ENCODE results near the gene GLYATL2.

The GLYATL2 gene

GRCh38 chr11:58837707-58838388 lies 6.7 kb downstream of the GLYATL2 start:
- TF ChIP-seq, protein P1, sequence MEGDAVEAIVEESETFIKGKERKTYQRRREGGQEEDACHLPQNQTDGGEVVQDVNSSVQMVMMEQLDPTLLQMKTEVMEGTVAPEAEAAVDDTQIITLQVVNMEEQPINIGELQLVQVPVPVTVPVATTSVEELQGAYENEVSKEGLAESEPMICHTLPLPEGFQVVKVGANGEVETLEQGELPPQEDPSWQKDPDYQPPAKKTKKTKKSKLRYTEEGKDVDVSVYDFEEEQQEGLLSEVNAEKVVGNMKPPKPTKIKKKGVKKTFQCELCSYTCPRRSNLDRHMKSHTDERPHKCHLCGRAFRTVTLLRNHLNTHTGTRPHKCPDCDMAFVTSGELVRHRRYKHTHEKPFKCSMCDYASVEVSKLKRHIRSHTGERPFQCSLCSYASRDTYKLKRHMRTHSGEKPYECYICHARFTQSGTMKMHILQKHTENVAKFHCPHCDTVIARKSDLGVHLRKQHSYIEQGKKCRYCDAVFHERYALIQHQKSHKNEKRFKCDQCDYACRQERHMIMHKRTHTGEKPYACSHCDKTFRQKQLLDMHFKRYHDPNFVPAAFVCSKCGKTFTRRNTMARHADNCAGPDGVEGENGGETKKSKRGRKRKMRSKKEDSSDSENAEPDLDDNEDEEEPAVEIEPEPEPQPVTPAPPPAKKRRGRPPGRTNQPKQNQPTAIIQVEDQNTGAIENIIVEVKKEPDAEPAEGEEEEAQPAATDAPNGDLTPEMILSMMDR (IDR thresholded peaks at IDR 0.05; ENCODE audit: low read depth, low read length) = no peak
- H3K4me3 ChIP-seq (replicated peaks in 1 of 2; ENCODE audit: low read depth in 2 of 2, low read length in 2 of 2) = no peak overlapping the region
- no peak for DNase-seq (ENCODE audit: low read depth in 2 of 2)

GRCh38 chr11:58832056-58832645 lies 12.4 kb downstream of the GLYATL2 start:
- no peak for DNase-seq (ENCODE audit: low read depth in 2 of 2)
- TF ChIP-seq, protein P1 (IDR thresholded peaks at IDR 0.05; ENCODE audit: low read depth, low read length) = no peak
- H3K4me3 ChIP-seq (replicated peaks in 1 of 2; ENCODE audit: low read depth in 2 of 2, low read length in 2 of 2) = no peak overlapping the region

- H3K4me3 ChIP-seq (replicated peaks in 1 of 2; ENCODE audit: low read depth in 2 of 2, low read length in 2 of 2) = no peak overlapping the region
- TF ChIP-seq, protein P1 (IDR thresholded peaks at IDR 0.05; ENCODE audit: low read depth, low read length) = no peak
- DNase-seq (ENCODE audit: low read depth in 2 of 2) = no peak
These were observed 13.7 kb downstream of the GLYATL2 start for GRCh38 chr11:58830673-58831301.

DNA sequence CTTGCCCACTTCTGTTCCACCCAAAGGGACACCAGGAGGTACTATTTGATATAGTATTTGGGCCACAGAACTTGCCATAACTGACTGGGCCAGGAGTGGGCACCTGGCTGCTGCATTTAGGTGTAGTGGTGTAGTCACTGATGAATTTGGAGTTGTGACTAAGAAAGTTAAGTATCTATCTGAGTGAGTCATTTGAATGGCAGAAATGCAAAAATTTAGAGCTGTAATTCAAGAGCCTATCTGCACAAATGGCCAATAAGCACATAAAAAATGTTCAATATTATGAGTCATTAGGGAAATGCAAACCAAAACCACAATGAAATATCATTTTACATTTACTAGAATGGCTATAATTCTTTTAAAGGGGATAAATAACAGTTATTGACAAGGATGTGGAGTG lies 14.7 kb downstream of the GLYATL2 start:
- DNase-seq (ENCODE audit: low read depth in 2 of 2) = peak in 1 of 2 donors; percentile 35
- no peak overlapping the region for H3K4me3 ChIP-seq (replicated peaks in 1 of 2; ENCODE audit: low read depth in 2 of 2, low read length in 2 of 2)
- TF ChIP-seq, protein P1 (IDR thresholded peaks at IDR 0.05; ENCODE audit: low read depth, low read length) = no peak

GRCh38 chr11:58813693-58814092 lies 30.8 kb downstream of the GLYATL2 start:
- TF ChIP-seq, protein P1 (IDR thresholded peaks at IDR 0.05; ENCODE audit: low read depth, low read length) = no peak
- no peak overlapping the region for H3K4me3 ChIP-seq (replicated peaks in 1 of 2; ENCODE audit: low read depth in 2 of 2, low read length in 2 of 2)
- DNase-seq (ENCODE audit: low read depth in 2 of 2) = peak in 1 of 2 donors; percentile 11

GRCh38 chr11:58811499-58811898 lies 33.0 kb downstream of the GLYATL2 start:
- DNase-seq (ENCODE audit: low read depth in 2 of 2) = no peak
- TF ChIP-seq, protein P1 (IDR thresholded peaks at IDR 0.05; ENCODE audit: low read depth, low read length) = no peak
- no peak overlapping the region for H3K4me3 ChIP-seq (replicated peaks in 1 of 2; ENCODE audit: low read depth in 2 of 2, low read length in 2 of 2)
